ENCODE measurements around the gene CELF2. TPM values are rescaled to one million over a fixed set of nuclear protein-coding genes. Genes with fewer than 3 reads are reported as not detected.

The CELF2 gene
- total RNA-seq, 1 donor from 2014 or later, result 134 TPM

DNA sequence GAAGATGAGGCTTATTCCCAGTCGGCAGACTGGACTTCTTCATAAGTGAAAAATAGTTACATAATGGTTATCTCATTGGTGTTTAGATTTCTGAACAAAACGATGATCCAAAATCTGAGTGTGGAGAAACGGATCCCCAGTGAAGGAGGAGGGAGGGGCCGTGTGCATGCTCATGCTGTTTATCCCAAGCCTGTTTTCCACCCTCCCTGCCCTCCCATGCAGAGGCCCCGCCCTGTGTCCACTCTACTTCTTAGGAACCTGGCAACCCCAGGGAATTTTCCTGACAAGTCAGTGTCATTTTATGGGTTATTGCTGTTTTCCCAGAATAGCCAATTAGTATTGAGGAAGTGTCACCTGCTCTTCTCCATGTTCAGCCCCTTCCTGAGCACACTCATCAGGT lies 174.0 kb downstream of the CELF2 start:
- H3K4me3 Mint-ChIP-seq (ENCODE audit: low read depth), result no peak overlapping the region
- no peak for DNase-seq (ENCODE audit: low spot score)
- H3K36me3 Mint-ChIP-seq (ENCODE audit: low read depth), result peaks cover 95% of the 10 kb centered on the region
- peaks cover 79% of the 10 kb centered on the region for H3K4me1 Mint-ChIP-seq (ENCODE audit: low read depth)
- H3K27me3 Mint-ChIP-seq (ENCODE audit: low read depth), result no peaks in the 10 kb centered on the region
- peaks cover 7% of the 10 kb centered on the region for H3K9me3 Mint-ChIP-seq
- intact Hi-C loops (cut with micrococcal nuclease), result no loop called here
- peak overlapping the region; percentile 90 for H3K27ac Mint-ChIP-seq

DNA sequence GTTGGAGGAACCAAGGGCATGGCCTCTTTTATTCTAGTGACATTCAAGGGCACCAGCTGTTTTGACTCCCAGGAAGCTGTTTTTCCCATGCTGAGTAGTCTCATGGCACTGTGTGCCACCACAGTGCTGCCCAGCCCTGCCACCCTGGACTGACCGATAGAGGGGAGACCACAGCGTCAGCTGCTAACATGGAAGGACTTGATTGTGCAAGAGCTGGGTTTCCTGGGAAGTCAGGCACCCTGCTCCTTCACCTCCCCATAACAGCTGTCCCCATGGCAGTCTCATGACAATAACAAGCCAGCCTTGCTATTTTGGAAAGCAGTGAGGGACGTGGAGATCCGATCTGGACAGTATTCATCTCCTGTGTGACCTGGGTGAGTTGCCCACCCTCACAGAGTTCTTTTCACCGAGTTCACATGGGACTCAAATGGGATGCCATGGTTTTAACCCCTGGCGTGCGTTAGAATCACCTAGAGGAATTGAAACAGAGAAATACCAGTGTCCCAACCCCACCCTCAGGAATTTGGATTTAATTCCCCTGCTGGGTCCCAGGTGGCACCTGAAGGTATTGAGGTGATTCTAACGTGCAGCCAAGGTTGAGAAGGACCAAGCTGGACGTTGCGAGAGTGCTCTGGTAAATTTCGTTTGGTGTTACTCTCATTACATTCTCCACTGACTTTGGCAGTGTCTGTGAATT lies 174.8 kb downstream of the CELF2 start:
- Mint-ChIP-seq H3K27ac (peak overlapping the region; percentile 90), H3K27me3 (ENCODE audit: low read depth) (no peaks in the 10 kb centered on the region), H3K4me3 (ENCODE audit: low read depth) (no peak overlapping the region), H3K9me3 (peaks cover 5% of the 10 kb centered on the region), H3K36me3 (ENCODE audit: low read depth) (peaks cover 95% of the 10 kb centered on the region), H3K4me1 (ENCODE audit: low read depth) (peaks cover 79% of the 10 kb centered on the region)
- intact Hi-C loops (cut with micrococcal nuclease), result no loop called here
- no peak for DNase-seq (ENCODE audit: low spot score)

DNA sequence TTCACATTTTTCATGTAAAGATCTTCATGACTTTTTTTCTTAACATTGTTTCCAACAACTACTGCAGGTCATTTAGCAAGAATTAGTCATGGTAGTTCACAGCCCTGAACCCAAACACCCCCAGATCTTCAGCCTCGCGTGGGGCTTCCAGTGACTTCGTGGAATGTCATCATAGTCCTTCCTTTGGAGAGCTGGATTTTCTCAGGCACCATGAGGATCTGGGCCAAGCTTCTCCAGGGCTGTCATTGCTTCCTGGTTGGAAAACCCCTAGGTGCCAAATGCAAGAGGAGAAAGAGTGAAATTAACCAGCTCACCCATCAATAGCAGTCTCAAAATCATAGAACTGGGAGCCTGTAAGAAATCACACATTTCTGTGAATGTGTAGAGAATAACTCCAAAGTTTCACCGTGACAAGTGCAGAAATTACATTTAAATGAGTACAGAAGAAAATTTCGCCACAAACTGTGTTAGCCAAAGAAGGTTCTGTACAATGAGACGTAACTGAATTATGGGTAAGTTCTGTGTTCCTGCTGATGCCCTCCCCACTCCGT lies 175.4 kb downstream of the CELF2 start:
- Mint-ChIP-seq H3K4me1 (ENCODE audit: low read depth) (peaks cover 78% of the 10 kb centered on the region), H3K4me3 (ENCODE audit: low read depth) (no peak overlapping the region), H3K27me3 (ENCODE audit: low read depth) (no peaks in the 10 kb centered on the region), H3K36me3 (ENCODE audit: low read depth) (peaks cover 95% of the 10 kb centered on the region), H3K9me3 (peaks cover 3% of the 10 kb centered on the region), H3K27ac (peak overlapping the region; percentile 90)
- intact Hi-C loops (cut with micrococcal nuclease), result no loop called here
- DNase-seq (ENCODE audit: low spot score), result no peak

DNA sequence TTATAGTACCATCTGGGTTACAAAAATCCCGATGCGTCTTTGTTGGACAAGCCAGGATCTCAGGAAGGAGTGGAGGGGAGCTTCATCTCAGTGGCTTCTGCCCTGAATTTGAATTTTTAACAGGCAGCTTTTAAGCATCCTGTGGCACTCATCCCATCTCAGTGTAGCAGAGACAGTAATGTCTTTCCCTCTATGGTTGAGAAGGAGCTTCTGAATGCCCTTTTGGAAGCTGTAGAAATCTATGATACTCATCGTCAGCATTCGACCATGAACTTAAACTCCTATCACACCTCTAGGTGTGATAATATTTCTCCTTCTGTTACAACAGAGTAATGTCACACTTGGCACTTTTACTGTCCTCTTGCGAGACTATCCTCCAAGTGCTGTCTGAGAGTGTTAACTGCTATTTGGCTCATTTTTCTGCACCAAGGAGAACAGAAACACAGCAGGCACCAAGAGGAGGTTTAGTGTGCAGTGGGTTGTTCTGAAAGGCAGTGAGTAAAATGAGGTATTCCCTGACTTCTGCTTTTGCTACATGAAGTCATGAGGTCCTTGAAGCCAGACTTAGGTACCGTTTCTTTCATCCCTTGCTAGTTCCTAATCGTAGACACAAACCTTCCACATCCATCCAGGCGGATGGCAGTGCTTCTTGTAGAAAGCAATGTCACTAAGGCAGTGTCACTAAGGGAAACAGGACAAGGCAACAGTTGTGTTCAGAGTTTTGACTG lies 177.4 kb downstream of the CELF2 start:
- Mint-ChIP-seq H3K4me1 (ENCODE audit: low read depth) (peaks cover 79% of the 10 kb centered on the region), H3K4me3 (ENCODE audit: low read depth) (no peak overlapping the region), H3K27ac (peak overlapping the region; percentile 42), H3K36me3 (ENCODE audit: low read depth) (peaks cover 95% of the 10 kb centered on the region), H3K27me3 (ENCODE audit: low read depth) (no peaks in the 10 kb centered on the region), H3K9me3 (no peaks in the 10 kb centered on the region)
- no peak for DNase-seq (ENCODE audit: low spot score)
- intact Hi-C loops (cut with micrococcal nuclease), result no loop called here

DNA sequence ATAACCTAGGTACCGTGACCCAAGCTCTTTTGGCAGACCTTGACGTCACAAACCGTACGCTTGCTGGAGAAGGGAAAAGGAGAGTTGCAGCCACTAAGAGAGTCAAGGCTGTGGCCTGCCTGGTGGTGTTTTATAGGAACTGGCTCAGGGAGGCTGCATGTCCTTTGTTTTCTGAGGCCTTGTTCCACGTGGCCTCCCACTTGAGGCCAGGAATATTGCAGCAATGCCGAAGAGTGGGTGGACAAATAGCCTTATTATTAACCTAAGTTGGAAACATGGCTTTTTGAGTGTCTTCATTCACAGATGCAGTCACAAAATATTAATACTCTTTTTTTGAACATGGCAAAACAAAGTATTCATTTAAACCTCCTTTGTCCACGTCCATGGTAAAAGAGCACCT lies 178.0 kb downstream of the CELF2 start:
- DNase-seq (ENCODE audit: low spot score), result no peak
- Mint-ChIP-seq H3K27ac (peak overlapping the region; percentile 42), H3K4me1 (ENCODE audit: low read depth) (peaks cover 79% of the 10 kb centered on the region), H3K27me3 (ENCODE audit: low read depth) (no peaks in the 10 kb centered on the region), H3K36me3 (ENCODE audit: low read depth) (peaks cover 95% of the 10 kb centered on the region), H3K4me3 (ENCODE audit: low read depth) (no peak overlapping the region), H3K9me3 (no peaks in the 10 kb centered on the region)
- intact Hi-C loops (cut with micrococcal nuclease), result no loop called here

DNA sequence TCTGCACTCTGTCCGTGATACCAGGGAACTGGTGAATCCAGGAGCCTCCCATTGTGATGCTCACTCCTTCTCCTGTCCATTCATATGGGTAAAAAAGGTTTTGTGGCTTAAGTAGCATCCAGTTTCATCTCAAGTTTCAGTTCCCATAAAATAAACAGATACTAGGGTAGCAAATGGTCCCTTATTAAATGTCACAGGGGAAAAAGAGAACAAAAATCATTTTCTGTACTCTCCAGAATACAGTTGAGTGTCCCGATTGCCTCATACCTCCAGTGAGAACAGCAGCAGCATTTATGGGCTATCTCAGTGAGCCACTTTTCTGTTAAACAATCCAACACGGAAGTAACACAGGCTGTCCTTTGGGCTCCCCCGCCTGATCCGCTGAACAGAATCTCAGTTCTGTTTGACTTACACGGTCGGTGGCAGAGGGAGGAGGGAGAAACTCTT lies 179.6 kb downstream of the CELF2 start:
- peaks cover 96% of the 10 kb centered on the region for H3K36me3 Mint-ChIP-seq (ENCODE audit: low read depth)
- no peak overlapping the region for H3K4me3 Mint-ChIP-seq (ENCODE audit: low read depth)
- no peak for DNase-seq (ENCODE audit: low spot score)
- H3K4me1 Mint-ChIP-seq (ENCODE audit: low read depth), result peaks cover 84% of the 10 kb centered on the region
- H3K27me3 Mint-ChIP-seq (ENCODE audit: low read depth), result no peaks in the 10 kb centered on the region
- intact Hi-C loops (cut with micrococcal nuclease), result no loop called here
- peak overlapping the region; percentile 71 for H3K27ac Mint-ChIP-seq
- H3K9me3 Mint-ChIP-seq, result no peaks in the 10 kb centered on the region

DNA sequence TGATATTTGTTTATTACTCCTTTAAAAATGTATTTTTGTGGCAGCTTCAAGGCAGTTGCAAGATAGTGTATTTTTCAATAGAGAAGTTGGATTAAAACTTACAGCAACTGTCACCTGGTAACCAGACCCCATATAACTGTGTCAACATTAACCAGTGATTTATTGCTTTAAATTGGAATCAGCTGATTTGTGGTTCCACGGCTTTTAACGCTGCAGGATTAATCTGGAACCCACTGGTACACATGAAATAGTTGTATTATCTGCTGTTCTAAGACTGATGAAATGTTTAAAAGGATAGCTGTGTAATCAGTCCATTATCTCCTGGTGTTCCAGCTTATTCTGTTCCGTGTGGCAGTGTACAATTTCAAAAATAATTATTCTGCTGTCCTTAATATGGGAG lies 180.2 kb downstream of the CELF2 start:
- peaks cover 84% of the 10 kb centered on the region for H3K4me1 Mint-ChIP-seq (ENCODE audit: low read depth)
- H3K27ac Mint-ChIP-seq, result peak overlapping the region; percentile 71
- H3K27me3 Mint-ChIP-seq (ENCODE audit: low read depth), result no peaks in the 10 kb centered on the region
- H3K4me3 Mint-ChIP-seq (ENCODE audit: low read depth), result no peak overlapping the region
- no peak for DNase-seq (ENCODE audit: low spot score)
- no peaks in the 10 kb centered on the region for H3K9me3 Mint-ChIP-seq
- peaks cover 96% of the 10 kb centered on the region for H3K36me3 Mint-ChIP-seq (ENCODE audit: low read depth)
- intact Hi-C loops (cut with micrococcal nuclease), result no loop called here

DNA sequence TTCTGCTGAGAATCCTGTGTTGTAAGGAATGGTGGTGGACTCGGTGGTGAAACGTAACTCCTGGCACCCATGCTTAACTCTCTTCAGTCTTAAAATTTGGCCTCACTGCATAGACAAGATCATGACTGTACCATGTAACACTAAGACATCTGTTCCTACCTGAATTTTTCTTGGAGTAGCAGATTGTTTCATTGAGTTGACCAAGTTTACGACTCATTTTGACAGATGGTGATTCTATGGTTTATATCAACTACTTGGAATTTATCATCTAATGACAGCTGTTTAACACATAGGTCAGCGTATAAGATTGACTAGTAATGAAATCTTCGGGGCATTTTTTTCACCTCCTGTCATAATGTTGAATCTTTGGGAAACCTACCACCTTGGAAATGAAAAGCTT lies 184.2 kb downstream of the CELF2 start:
- Mint-ChIP-seq H3K4me1 (ENCODE audit: low read depth) (peaks cover 90% of the 10 kb centered on the region), H3K27ac (peak overlapping the region; percentile 89), H3K9me3 (no peaks in the 10 kb centered on the region), H3K4me3 (ENCODE audit: low read depth) (no peak overlapping the region), H3K27me3 (ENCODE audit: low read depth) (no peaks in the 10 kb centered on the region), H3K36me3 (ENCODE audit: low read depth) (peaks cover 99% of the 10 kb centered on the region)
- intact Hi-C loops (cut with micrococcal nuclease), result no loop called here
- DNase-seq (ENCODE audit: low spot score), result no peak

DNA sequence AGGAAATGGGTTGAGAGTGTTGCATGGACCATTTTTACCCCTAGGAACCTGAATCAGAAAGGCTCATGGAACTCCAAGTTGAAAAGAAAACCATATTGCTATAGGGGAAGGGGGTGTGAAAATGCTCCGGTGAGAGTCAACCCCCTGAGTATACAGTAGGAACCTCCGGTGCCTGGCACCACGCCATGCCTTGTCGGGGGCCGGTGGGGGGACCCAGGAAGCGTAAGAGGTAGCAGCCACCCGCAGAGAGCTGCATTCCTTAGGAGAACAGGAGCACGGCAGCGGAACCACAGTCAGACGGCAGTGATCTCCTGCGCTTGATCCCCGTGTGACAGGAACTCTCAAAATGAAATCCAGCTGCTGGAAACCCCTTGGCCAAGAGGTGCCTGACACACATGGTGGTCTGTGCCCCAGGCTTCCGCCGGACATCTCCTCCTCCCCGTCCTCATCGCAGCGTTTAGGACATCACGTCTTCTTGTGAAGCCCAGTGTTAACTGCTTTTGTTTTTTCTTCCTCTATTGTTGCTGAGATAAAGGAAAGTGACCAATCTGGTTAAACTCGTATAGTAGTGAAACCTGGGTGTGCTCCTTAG lies 186.8 kb downstream of the CELF2 start:
- peak overlapping the region; percentile 99 for H3K27ac Mint-ChIP-seq
- DNase-seq (ENCODE audit: low spot score), result no peak
- peaks cover 91% of the 10 kb centered on the region for H3K4me1 Mint-ChIP-seq (ENCODE audit: low read depth)
- no peaks in the 10 kb centered on the region for H3K27me3 Mint-ChIP-seq (ENCODE audit: low read depth)
- intact Hi-C loops (cut with micrococcal nuclease), result loop anchor here (2.0 kb wide), 1 partner anchor 26 kb away; no protein-coding TSS in a partner anchor
- H3K36me3 Mint-ChIP-seq (ENCODE audit: low read depth), result peaks cover 97% of the 10 kb centered on the region
- H3K9me3 Mint-ChIP-seq, result no peaks in the 10 kb centered on the region
- no peak overlapping the region for H3K4me3 Mint-ChIP-seq (ENCODE audit: low read depth)

DNA sequence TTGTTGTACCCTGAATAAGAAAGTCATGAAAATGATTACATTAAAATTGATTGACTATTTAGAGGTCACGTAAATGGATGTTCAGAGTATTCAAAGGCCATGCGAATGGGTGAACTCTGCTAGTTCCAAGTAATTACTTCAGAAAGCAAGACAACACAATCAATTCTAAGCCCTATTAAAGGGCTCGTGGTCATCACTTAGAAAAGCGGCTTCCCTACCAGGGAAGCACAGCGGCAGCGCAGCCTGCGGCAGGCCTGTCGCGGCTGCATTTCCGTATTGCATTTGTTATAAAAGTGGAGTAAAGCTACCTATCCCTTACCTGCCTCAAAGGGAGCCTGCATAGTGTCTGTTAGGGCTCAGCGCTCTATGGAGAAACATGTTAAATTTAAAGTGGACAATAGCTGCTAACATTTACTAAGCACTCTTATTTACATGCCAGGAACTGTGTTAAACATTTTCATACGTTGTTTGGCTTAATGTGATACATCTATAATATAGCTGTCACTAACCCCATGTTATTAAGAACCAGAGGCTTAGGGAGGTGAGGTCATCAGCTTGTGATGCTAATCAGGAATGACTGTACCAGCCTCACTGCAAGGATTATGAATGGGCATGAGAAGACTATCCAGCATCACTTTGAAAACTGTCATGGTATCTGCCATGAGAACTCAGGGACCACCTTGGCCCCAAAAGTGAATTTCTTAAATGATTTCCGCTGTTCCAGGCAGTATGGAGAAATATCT lies 187.5 kb downstream of the CELF2 start:
- H3K4me1 Mint-ChIP-seq (ENCODE audit: low read depth), result peaks cover 90% of the 10 kb centered on the region
- no peak overlapping the region for H3K4me3 Mint-ChIP-seq (ENCODE audit: low read depth)
- peak overlapping the region; percentile 99 for H3K27ac Mint-ChIP-seq
- intact Hi-C loops (cut with micrococcal nuclease), result loop anchor here (2.0 kb wide), 1 partner anchor 26 kb away; no protein-coding TSS in a partner anchor
- peaks cover 97% of the 10 kb centered on the region for H3K36me3 Mint-ChIP-seq (ENCODE audit: low read depth)
- no peak for DNase-seq (ENCODE audit: low spot score)
- no peaks in the 10 kb centered on the region for H3K27me3 Mint-ChIP-seq (ENCODE audit: low read depth)
- no peaks in the 10 kb centered on the region for H3K9me3 Mint-ChIP-seq

DNA sequence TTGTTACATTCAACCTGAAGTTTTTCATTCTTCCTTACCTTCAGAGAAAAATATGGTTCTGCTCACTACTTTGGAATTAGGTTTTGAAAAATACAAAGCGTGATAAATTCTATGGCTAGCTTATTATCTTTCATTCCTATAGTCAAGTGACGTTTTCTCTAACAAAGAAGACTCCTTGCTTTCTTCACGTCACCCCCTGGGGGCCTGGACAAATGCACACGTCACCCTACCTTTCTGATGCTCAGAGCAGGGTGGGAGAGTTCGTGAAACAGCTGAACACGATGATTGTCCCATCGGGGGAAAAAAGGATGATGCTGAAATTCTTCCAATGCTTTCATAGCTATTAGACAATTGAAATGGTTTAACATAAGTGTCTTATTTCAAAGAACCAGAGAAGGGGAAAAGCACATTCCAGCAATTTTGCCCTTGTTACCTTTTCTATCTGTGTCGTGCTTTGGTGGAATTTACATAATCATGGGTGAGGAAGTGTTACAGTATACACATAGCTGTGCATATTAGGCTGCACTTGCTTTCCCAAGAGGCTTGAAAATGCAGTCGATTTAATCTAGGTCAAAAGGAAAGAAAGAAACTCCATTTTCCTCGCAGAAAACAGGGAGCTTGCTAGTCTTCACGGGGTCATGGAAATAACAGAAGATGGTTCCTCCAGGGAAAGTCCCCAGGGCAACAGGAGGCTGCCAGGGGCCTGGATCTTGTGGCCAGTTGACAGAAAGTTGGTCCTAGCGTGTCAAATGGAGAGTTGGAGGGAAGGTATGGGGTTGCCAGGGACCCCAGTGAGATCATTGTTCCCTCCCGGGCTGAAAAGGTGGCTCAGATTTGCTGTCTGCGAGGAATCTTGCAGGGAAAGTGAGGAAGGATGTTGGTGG lies 189.2 kb downstream of the CELF2 start:
- H3K27ac Mint-ChIP-seq, result peak overlapping the region; percentile 99
- peaks cover 97% of the 10 kb centered on the region for H3K36me3 Mint-ChIP-seq (ENCODE audit: low read depth)
- no peaks in the 10 kb centered on the region for H3K27me3 Mint-ChIP-seq (ENCODE audit: low read depth)
- peaks cover 90% of the 10 kb centered on the region for H3K4me1 Mint-ChIP-seq (ENCODE audit: low read depth)
- no peaks in the 10 kb centered on the region for H3K9me3 Mint-ChIP-seq
- no peak overlapping the region for H3K4me3 Mint-ChIP-seq (ENCODE audit: low read depth)
- DNase-seq (ENCODE audit: low spot score), result no peak
- intact Hi-C loops (cut with micrococcal nuclease), result no loop called here

DNA sequence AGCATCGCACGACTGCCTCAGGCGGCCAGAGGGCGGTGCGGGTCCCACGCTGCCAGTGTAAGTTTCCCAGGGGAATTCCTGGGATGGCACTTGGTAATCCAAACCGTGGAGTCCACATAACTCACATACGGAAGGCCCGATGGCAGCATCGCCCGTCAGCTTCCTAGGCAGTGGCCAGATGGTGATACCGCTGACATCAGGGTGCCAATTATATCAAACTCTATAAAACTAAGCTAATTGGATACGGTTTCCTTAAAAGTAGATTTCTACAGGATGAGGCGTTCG lies 189.8 kb downstream of the CELF2 start:
- Mint-ChIP-seq H3K4me1 (ENCODE audit: low read depth) (peaks cover 90% of the 10 kb centered on the region), H3K4me3 (ENCODE audit: low read depth) (peak overlapping the region; percentile 79), H3K27me3 (ENCODE audit: low read depth) (no peaks in the 10 kb centered on the region), H3K9me3 (no peaks in the 10 kb centered on the region), H3K36me3 (ENCODE audit: low read depth) (peaks cover 97% of the 10 kb centered on the region), H3K27ac (peak overlapping the region; percentile 99)
- intact Hi-C loops (cut with micrococcal nuclease), result no loop called here
- DNase-seq (ENCODE audit: low spot score), result no peak
